Activated naive CD4-positive, alpha-beta T cell treated with anti-CD3 and anti-CD28 coated beads, Interleukin-2, amount 50 U/mL, for 24 hours (primary cell): ENCODE measurements around the gene HNRNPU.

ENCODE experiments used
- H3K27ac Mint-ChIP-seq: one replicate; pipeline ENCODE4 v1.8.0; 2021; ENCODE audit warnings: mild to moderate bottlenecking, mixed read lengths
- H3K27me3 Mint-ChIP-seq: one replicate; pipeline ENCODE4 v1.8.0; 2021; ENCODE audit warnings: mixed read lengths
- H3K36me3 Mint-ChIP-seq: one replicate; pipeline ENCODE4 v1.8.0; 2021; ENCODE audit warnings: mixed read lengths
- H3K4me1 Mint-ChIP-seq: one replicate; pipeline ENCODE4 v1.8.0; 2021; ENCODE audit warnings: mixed read lengths
- H3K4me3 Mint-ChIP-seq: one replicate; pipeline ENCODE4 v1.8.0; 2021; ENCODE audit warnings: mild to moderate bottlenecking, mixed read lengths
- H3K9me3 Mint-ChIP-seq: one replicate; pipeline ENCODE4 v1.8.0; 2021; ENCODE audit warnings: mixed read lengths

HNRNPU gene

DNA sequence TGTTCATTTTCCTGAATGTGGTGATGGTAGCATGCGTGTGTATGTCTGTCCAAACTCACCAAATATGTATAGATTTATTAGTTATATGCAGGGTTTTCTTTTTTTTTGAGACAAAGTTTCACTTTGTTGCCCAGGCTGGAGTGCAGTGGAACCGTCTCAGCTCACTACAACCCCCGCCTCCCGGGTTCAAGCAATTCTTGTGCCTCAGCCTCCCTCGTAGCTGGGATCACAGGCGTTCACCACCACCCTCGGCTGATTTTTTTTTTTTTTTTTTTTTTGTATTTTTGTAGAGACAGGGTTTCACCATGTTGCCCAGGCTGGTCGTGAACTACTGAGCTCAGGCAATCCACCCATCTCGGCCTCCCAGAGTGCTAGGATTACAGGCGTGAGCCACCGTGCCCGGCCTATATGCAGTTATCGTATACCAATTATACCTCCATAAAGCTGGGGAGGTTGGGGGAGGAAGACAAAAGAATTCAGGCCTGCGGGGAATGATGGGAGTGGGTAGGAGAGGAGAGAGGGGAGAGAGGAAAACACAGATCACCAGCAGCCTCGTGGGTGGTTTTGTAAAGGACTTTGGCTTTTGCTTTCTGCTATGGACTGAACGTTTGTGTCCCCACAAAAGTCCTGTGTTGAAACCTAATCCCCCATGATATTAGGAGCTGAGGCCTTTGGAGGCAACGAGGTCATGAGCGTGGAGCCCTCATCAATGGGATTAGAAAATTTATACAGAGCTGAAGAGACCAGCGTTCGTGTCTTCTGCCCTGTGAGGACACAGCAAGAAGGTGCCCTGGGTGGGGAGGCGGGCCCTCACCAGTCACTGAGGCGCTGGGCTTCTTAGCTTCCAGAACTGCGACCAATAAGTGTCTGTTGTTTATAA lies 4.4 kb upstream of the HNRNPU start:
- H3K27ac Mint-ChIP-seq, result no peak overlapping the region
- peaks cover 23% of the 10 kb centered on the region for H3K4me1 Mint-ChIP-seq
- no peaks in the 10 kb centered on the region for H3K9me3 Mint-ChIP-seq
- H3K36me3 Mint-ChIP-seq, result no peaks in the 10 kb centered on the region
- no peaks in the 10 kb centered on the region for H3K27me3 Mint-ChIP-seq
- no peak overlapping the region for H3K4me3 Mint-ChIP-seq

DNA sequence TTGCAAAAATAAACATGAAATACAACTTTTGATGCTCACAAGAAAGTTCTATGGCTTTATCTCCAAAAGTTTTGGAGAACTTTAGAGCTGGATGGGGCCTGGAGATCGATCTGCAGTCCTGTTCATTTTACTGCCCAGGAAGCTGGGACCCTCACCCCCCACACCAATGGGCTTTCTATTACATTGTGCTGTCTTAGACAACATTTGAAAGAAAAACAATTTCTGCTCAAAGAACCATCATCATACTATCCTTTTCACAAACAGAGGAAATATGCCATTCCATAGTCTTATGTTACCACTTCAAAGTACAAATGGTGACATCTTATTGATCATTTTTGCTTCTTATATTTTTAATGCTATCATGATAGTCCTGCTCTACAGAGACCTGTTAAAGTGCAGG lies 2.0 kb upstream of the HNRNPU start:
- H3K36me3 Mint-ChIP-seq, result peaks cover 11% of the 10 kb centered on the region
- no peaks in the 10 kb centered on the region for H3K27me3 Mint-ChIP-seq
- peaks cover 26% of the 10 kb centered on the region for H3K4me1 Mint-ChIP-seq
- H3K4me3 Mint-ChIP-seq, result no peak overlapping the region
- H3K9me3 Mint-ChIP-seq, result no peaks in the 10 kb centered on the region
- peak overlapping the region; percentile 73 for H3K27ac Mint-ChIP-seq

DNA sequence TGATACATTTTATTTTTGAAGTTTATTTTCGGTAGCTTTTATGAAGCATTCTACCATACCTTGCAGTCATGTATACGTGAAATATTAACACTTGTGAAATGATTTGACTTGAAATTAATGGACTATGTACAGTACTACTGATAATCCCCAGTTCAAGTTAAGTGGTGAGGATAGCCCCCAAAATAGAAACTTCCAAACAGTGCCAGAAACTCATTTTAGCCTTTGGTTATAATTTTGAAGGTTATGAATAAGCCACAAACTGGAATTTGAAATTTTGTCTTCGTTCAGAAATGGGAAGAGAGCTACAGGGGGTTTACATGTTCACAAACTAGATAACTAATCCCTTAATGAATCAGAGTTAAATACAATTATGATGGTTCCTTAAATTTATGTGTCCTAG lies 1.5 kb upstream of the HNRNPU start:
- Mint-ChIP-seq H3K9me3 (no peaks in the 10 kb centered on the region), H3K27ac (no peak overlapping the region), H3K4me1 (peaks cover 31% of the 10 kb centered on the region), H3K4me3 (peak overlapping the region; percentile 92), H3K27me3 (no peaks in the 10 kb centered on the region), H3K36me3 (peaks cover 16% of the 10 kb centered on the region)

DNA sequence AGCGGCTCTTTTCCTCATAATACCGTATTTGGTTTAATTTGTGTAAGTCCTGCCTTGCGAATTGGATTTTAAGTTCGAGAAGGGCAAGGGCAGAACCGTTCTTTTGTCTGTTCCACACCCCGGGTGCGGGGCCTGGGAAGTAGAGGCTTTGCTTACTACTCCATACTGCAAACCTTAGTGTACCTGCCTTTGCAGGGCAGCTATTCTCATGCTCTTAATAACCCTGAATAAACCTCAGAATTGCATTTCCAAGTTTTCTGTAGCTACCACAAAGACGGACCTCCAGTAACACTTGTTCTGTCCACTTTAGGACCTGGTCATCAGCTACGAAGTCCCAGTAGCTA lies 657 bp upstream of the HNRNPU start:
- peaks cover 36% of the 10 kb centered on the region for H3K4me1 Mint-ChIP-seq
- peak overlapping the region; percentile 98 for H3K27ac Mint-ChIP-seq
- peaks cover 23% of the 10 kb centered on the region for H3K36me3 Mint-ChIP-seq
- no peaks in the 10 kb centered on the region for H3K9me3 Mint-ChIP-seq
- no peaks in the 10 kb centered on the region for H3K27me3 Mint-ChIP-seq
- peak overlapping the region; percentile 92 for H3K4me3 Mint-ChIP-seq

DNA sequence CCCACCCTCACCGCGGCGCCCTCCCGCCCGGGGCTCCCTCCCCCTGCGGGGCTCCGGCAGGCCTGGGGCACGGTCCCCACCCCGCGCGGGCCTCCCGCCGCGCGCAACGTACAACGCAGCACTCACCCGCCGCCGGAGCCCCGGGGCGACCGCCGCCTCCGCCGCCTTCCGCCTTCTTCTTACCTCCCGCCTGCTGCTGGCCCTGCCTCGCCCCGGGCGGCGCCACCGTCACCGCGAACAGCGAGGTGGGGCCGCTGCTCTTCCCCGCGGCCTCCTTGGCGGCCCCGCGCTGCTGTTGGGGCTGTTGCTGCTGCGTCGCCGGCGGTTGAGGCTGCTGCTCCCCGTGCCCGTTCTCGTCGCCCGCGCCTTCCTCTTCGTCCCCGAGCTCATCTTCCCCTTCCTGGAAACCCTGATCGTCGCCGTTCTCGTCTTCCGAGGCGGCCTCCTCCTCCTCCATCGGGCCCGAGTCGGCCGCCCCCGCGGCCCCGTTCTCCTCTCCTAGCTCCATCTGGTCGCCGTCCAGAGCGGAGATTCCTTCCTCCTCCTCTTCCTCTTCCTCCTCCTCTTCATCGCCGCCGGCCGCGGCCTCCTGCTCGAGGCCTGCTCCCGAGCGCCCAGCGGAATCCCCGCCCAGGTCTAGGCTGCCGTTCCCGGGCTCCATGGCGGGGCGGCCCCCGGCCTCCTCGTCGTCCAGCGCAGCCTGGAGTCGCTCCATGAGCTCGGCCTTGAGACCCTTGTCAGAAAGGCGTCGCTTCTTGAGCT lies 671 bp downstream of the HNRNPU start:
- peak overlapping the region; percentile 98 for H3K27ac Mint-ChIP-seq
- H3K27me3 Mint-ChIP-seq, result no peaks in the 10 kb centered on the region
- peak overlapping the region; percentile 92 for H3K4me3 Mint-ChIP-seq
- H3K36me3 Mint-ChIP-seq, result peaks cover 27% of the 10 kb centered on the region
- no peaks in the 10 kb centered on the region for H3K9me3 Mint-ChIP-seq
- H3K4me1 Mint-ChIP-seq, result peaks cover 50% of the 10 kb centered on the region

DNA sequence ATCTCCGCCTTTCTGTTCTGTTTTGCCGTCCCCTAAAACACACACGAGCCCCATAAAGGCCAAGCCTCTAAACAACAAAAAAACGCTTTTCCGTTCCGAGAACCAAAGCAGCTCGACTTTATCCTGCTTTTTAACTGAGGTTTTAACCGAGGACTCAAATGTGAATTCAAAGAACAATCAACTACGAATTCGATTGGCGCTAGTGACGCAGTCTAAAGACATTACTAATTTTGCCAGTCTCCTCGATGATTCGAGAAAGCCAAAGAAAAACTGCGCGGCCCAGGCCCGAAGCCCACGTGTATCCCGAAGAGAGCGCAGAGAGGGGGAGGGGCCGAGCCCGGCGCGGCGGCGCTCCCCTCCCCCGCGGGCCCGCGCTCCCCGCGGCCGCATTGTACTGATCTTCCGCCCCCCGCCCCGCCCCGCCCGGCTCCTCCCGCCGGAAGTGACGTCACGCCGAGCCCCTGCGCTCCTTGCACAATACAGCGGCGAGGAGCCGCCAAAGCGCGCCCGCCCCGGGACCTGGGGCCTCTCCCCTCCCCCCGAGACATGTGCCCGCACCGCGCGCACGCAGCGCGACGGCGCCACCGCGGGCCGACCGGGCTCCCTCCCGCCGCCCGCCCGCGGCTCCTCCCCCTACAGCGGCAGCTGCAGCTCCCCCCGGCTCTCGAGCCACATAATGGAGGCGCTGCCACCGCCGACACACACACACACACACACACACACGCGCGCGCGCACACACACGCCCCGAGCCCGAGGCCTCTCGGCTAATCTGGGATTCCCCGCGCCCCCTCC lies 1.4 kb downstream of the HNRNPU start:
- H3K27ac Mint-ChIP-seq, result peak overlapping the region; percentile 99
- H3K9me3 Mint-ChIP-seq, result no peaks in the 10 kb centered on the region
- H3K4me3 Mint-ChIP-seq, result peak overlapping the region; percentile 98
- H3K27me3 Mint-ChIP-seq, result no peaks in the 10 kb centered on the region
- H3K4me1 Mint-ChIP-seq, result peaks cover 57% of the 10 kb centered on the region
- peaks cover 30% of the 10 kb centered on the region for H3K36me3 Mint-ChIP-seq

DNA sequence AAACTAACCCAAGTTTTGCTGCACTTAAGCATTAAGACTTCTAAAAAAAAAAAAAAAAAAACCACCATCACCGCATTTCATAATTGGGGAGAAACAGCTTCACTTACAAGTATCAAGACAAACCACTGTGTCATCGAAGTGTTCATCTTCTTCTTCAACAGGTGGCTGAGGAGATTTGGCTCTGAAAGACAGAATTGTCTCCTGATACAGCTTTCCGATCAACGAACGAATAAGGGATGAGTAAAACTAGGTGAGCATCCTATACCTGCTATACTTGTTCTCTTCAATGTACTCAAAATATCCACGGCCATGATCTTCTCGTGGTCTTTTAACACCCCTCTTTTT lies 2.0 kb downstream of the HNRNPU start:
- Mint-ChIP-seq H3K9me3 (no peaks in the 10 kb centered on the region), H3K4me1 (peaks cover 63% of the 10 kb centered on the region), H3K4me3 (peak overlapping the region; percentile 98), H3K27me3 (no peaks in the 10 kb centered on the region), H3K27ac (peak overlapping the region; percentile 99), H3K36me3 (peaks cover 35% of the 10 kb centered on the region)

DNA sequence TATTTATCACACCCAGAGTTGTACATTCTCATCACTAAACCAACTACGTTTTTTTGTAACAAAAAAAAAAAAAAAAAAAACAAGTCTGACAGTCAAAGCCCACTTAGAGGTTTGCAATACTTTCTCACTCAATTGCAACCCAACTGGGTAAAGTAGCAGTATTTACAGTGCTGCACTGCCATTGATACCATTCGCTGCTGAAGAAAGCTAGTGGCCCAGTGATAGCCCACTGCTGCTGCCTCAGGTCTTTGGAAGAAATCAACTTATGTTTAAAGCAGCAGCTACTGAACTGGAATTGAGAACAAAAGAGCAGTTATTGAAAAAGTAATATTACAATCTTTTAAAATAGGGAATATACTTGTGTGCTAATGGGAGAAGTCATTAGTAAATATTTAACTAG lies 2.7 kb downstream of the HNRNPU start:
- peak overlapping the region; percentile 98 for H3K4me3 Mint-ChIP-seq
- H3K36me3 Mint-ChIP-seq, result peaks cover 39% of the 10 kb centered on the region
- H3K27me3 Mint-ChIP-seq, result no peaks in the 10 kb centered on the region
- H3K9me3 Mint-ChIP-seq, result no peaks in the 10 kb centered on the region
- peak overlapping the region; percentile 92 for H3K27ac Mint-ChIP-seq
- H3K4me1 Mint-ChIP-seq, result peaks cover 65% of the 10 kb centered on the region

DNA sequence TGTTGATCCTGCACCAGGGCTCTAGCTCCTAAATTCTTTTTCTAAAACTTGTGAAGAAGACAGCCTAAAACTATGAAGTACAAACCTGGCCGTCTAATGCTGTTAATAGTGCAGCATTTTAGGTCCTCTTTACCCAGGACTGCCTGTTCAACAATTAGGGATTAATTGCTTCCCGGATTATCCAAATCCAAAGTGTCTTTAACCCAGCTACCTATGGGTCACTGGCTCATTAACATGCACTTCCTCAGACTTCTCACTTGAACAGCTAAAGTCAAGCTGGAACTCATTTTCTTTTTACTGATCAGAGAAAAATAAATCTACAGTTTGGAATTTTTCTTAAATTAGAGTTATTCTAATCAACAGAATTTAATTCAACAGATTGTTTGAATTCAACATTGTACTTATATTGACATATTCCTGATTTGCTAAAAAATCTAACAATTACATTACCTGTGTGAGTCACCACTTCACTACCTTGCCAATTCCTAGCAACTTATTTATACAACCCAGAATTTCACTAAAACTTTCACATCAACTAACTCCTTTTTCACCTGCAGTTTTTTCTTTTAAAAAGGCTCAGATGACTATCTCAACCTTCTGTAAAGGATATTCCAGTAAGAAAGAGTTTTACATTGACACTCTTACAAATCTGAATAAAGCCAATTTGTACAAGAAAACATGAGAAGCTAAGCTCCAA lies 3.3 kb downstream of the HNRNPU start:
- Mint-ChIP-seq H3K27ac (peak overlapping the region; percentile 92), H3K9me3 (no peaks in the 10 kb centered on the region), H3K4me1 (peaks cover 65% of the 10 kb centered on the region), H3K27me3 (no peaks in the 10 kb centered on the region), H3K4me3 (peak overlapping the region; percentile 98), H3K36me3 (peaks cover 44% of the 10 kb centered on the region)

DNA sequence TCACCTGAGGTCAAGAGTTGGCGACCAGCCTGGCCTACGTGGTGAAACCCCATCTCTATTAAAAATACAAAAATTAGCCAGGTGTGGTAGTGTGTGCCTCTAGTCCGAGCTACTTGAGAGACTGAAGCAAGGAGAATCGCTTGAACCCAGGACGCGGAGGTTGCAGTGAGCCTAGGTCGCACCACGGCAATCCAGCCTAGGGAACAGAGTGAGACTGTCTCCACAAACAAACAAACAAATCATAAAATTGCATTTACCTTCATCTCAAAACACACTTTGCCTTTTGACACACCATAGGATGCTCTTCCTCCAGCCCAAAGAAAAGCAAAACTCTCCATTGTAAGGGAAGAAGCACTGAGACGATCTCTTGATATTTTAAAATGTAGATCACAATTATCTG lies 4.3 kb downstream of the HNRNPU start:
- peak overlapping the region; percentile 98 for H3K4me3 Mint-ChIP-seq
- H3K27ac Mint-ChIP-seq, result peak overlapping the region; percentile 23
- no peaks in the 10 kb centered on the region for H3K9me3 Mint-ChIP-seq
- H3K4me1 Mint-ChIP-seq, result peaks cover 65% of the 10 kb centered on the region
- no peaks in the 10 kb centered on the region for H3K27me3 Mint-ChIP-seq
- peaks cover 52% of the 10 kb centered on the region for H3K36me3 Mint-ChIP-seq

DNA sequence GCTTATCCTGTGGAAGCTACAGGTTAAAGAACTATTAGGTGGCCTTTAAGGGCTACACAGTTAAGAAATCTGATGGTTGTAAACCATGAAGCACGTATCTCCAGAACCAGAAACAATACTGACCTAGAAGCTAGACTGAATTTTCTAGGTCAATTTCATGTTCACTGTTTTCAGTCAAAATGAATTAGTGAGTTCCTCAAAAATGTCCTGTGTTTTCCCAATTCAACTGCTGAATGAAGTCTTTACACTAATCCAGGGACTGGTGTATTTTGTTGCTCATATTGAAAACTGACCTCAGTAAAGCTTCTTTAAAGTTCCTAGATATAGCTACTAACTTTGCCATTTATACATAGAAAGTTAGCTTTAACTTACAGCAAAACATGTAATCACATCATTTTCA lies 6.0 kb downstream of the HNRNPU start:
- Mint-ChIP-seq H3K9me3 (no peaks in the 10 kb centered on the region), H3K27me3 (no peaks in the 10 kb centered on the region), H3K36me3 (peaks cover 61% of the 10 kb centered on the region), H3K4me1 (peaks cover 80% of the 10 kb centered on the region), H3K4me3 (peak overlapping the region; percentile 78), H3K27ac (peak overlapping the region; percentile 67)

DNA sequence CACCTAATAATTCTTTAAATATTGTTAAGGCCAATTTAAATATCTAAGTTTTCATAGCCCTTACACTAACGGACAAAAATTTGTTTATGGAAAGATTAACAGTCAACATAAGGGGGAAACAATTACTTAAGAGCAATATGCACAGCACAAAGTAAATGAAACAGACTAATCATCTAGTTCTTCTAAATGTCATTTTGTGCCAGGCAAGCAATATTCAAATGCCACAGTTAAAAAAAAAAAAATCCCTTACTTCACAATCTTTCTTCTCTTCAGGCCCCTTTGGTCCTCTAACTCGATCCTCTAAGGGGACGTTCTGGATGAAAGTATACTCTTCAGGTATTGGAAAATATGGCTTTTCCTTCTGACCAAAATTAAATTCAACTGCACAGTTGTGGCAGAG lies 6.6 kb downstream of the HNRNPU start:
- H3K27me3 Mint-ChIP-seq, result no peaks in the 10 kb centered on the region

DNA sequence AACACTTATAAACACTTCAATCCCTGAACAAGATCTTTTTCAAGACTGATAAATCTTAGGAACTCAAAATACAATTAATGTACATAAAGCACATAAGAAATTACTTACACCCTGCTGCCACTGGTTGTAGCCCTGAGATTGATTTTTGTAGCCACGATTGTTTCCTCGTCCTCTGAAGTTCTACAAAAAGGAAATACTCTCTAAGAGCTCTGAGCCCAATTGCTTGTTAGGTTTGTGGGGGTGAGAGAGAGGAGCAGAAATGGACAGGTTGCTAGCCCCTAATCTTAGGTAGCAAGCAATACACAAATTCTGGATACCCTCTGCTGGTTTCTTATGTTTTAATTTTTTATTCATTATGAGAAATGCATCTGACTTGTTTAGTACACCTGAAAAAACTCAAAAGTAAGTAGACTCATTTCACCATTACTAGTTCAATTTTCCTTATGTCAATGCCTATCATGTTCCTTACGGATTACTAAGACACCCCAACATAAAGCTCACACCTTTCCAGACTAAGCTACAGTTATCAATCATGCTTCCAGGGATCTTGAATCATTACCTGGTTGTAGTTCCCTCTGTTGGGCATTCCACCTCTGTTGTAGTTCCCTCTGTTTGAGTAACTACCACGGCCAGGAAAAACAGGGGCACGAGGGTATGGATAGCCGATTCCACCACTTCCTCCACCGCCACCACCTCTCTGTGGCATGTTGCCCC lies 9.3 kb downstream of the HNRNPU start:
- H3K4me3 Mint-ChIP-seq, result peak overlapping the region; percentile 76
- no peaks in the 10 kb centered on the region for H3K9me3 Mint-ChIP-seq
- H3K36me3 Mint-ChIP-seq, result peaks cover 54% of the 10 kb centered on the region
- no peaks in the 10 kb centered on the region for H3K27me3 Mint-ChIP-seq
- H3K27ac Mint-ChIP-seq, result peak overlapping the region; percentile 93
- H3K4me1 Mint-ChIP-seq, result peaks cover 96% of the 10 kb centered on the region

More for the DNA sequence above, 6.6 kb downstream of the HNRNPU start:
- Mint-ChIP-seq H3K9me3 (no peaks in the 10 kb centered on the region), H3K4me1 (peaks cover 82% of the 10 kb centered on the region), H3K27ac (peak overlapping the region; percentile 68), H3K4me3 (peak overlapping the region; percentile 78), H3K36me3 (peaks cover 60% of the 10 kb centered on the region)

DNA sequence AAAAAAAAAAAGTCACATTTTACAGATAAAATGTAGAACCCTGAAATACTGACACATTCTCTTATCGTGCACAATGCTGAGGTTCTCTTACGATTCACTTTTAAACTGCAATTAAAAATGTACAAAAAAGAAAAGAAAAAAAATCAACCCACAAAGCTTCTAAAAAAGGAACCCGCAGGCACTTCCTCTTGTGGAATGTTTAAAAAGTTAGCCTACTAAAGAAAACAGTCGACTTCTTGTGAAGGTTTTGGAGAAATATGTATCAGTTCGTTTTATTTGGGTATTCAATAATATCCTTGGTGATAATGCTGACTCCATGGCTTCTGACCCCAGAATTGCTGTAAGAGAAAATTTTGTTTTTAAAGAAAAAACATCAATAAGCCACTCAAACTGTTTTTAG lies 10.2 kb downstream of the HNRNPU start:
- peak overlapping the region; percentile 74 for H3K27ac Mint-ChIP-seq
- H3K36me3 Mint-ChIP-seq, result peaks cover 57% of the 10 kb centered on the region
- peak overlapping the region; percentile 76 for H3K4me3 Mint-ChIP-seq
- no peaks in the 10 kb centered on the region for H3K9me3 Mint-ChIP-seq
- H3K4me1 Mint-ChIP-seq, result peaks cover 96% of the 10 kb centered on the region
- no peaks in the 10 kb centered on the region for H3K27me3 Mint-ChIP-seq

DNA sequence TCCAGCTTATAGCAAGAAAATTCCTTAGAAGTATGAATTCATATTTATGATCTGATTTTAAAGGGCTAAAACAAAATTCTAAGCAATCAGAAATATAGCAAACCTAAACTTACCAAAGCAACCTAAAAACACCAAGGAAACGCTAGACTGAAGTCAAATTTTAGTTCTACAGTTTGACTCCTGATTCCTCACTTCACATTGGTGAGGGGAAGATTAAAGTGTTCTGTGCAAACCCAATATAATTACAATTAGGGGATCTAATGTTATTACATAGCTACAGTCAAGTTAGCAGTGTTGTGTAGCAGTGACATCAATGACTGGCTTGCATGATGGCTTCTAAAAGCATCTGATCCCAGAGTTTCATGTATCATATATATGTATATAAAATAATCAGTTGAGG lies 11.6 kb downstream of the HNRNPU start:
- Mint-ChIP-seq H3K27me3 (no peaks in the 10 kb centered on the region), H3K4me3 (peak overlapping the region; percentile 30), H3K36me3 (peaks cover 55% of the 10 kb centered on the region), H3K4me1 (peaks cover 96% of the 10 kb centered on the region), H3K9me3 (no peaks in the 10 kb centered on the region), H3K27ac (no peak overlapping the region)
